OCI-M1 (cell line): ENCODE measurements around the gene VPS13A.
"Not testable (repeated sequence)": the region's sequence is repeated elsewhere in the genome, so short reads cannot be mapped to it uniquely, and the experiment has no call there.

Experiments used
- DNase-seq: peaks from one replicate; lab custom pipeline; 2025; lab: John Stamatoyannopoulos, UW

The VPS13A gene

GRCh38 chr9:77183581-77183980 lies 6.2 kb downstream of the VPS13A start:
- no peak for DNase-seq

- no peak for DNase-seq
These were observed 10.9 kb downstream of the VPS13A start for GRCh38 chr9:77188242-77188641.

GRCh38 chr9:77194423-77194822 lies 17.1 kb downstream of the VPS13A start:
- DNase-seq, result no peak

- no peak for DNase-seq
These were observed 32.8 kb downstream of the VPS13A start for GRCh38 chr9:77210116-77210515.

GRCh38 chr9:77211561-77211960 lies 34.2 kb downstream of the VPS13A start:
- no peak for DNase-seq

GRCh38 chr9:77212801-77213200 lies 35.5 kb downstream of the VPS13A start:
- no peak for DNase-seq

- DNase-seq, result peak; percentile 27
These were observed 38.5 kb downstream of the VPS13A start for GRCh38 chr9:77215874-77216273.

- DNase-seq, result no peak
These were observed 41.3 kb downstream of the VPS13A start for GRCh38 chr9:77218612-77219011.

GRCh38 chr9:77221431-77221830 lies 44.1 kb downstream of the VPS13A start:
- no peak for DNase-seq

GRCh38 chr9:77224746-77225312 lies 47.5 kb downstream of the VPS13A start:
- peak; percentile 44 for DNase-seq

- no peak for DNase-seq
These were observed 59.4 kb downstream of the VPS13A start for GRCh38 chr9:77236693-77237092.

GRCh38 chr9:77237896-77238295 lies 60.6 kb downstream of the VPS13A start:
- peak; percentile 56 for DNase-seq

- DNase-seq, result no peak
These were observed 73.7 kb downstream of the VPS13A start for GRCh38 chr9:77251050-77251449.

- DNase-seq, result no peak
These were observed 79.9 kb downstream of the VPS13A start for GRCh38 chr9:77257275-77257674.

- no peak for DNase-seq
These were observed 84.3 kb downstream of the VPS13A start for GRCh38 chr9:77261605-77262004.

GRCh38 chr9:77267762-77268161 lies 90.4 kb downstream of the VPS13A start:
- DNase-seq, result not testable (repeated sequence)

- DNase-seq, result no peak
These were observed 93.8 kb downstream of the VPS13A start for GRCh38 chr9:77271023-77271690.

- DNase-seq, result no peak
These were observed 99.5 kb downstream of the VPS13A start for GRCh38 chr9:77276799-77277198.

GRCh38 chr9:77277719-77278118 lies 100.4 kb downstream of the VPS13A start:
- no peak for DNase-seq

- DNase-seq, result no peak
These were observed 106.7 kb downstream of the VPS13A start for GRCh38 chr9:77283991-77284390.

- no peak for DNase-seq
These were observed 107.3 kb downstream of the VPS13A start for GRCh38 chr9:77284616-77285015.

GRCh38 chr9:77290373-77290772 lies 113.0 kb downstream of the VPS13A start:
- DNase-seq, result no peak

- peak; percentile 71 for DNase-seq
These were observed 114.4 kb downstream of the VPS13A start for GRCh38 chr9:77291714-77292113.

GRCh38 chr9:77293949-77294348 lies 116.6 kb downstream of the VPS13A start:
- DNase-seq, result no peak
